H1 (cell line): ENCODE results near the gene IFNK. TPM values are rescaled to one million over a fixed set of nuclear protein-coding genes. Genes with fewer than 3 reads are reported as not detected.

Source experiments
- CTCF ChIA-PET: fragments of 300-600 bp; sonication (Branson Sonifier 250); formaldehyde crosslinking; loops from one replicate; lab custom pipeline; 2021; ENCODE audit not compliant: partially characterized antibody; lab: Charles Lee
- POLR2A ChIA-PET: fragments of 300-600 bp; sonication (Branson Sonifier 250); formaldehyde crosslinking; loops from one replicate; lab custom pipeline; 2021; ENCODE audit warnings: inconsistent platforms; ENCODE audit not compliant: partially characterized antibody; lab: Charles Lee
- DNase-seq, 2 experiments: peaks; one replicate each; pipeline versions ENCODE4 v3.0.0 to v3.0.0-alpha.2; 2010 to 2022; ENCODE audit warnings: low spot score in 2 of 2, low read depth in 1 of 2, mixed read lengths in 1 of 2
- FAIRE-seq: peaks from 2 replicates; lab custom pipeline; 2011; peaks lifted over from hg19 to GRCh38; lab: Jason Lieb, UNC
- H2AFZ ChIP-seq: 2 replicates; pipeline ENCODE4 v1.8.1; 2012; ENCODE audit warnings: low read length, inconsistent platforms
- H2AK5ac ChIP-seq: 2 replicates; pipeline ENCODE4 v1.6.1; 2013; ENCODE audit warnings: low read depth, low read length
- H2BK120ac ChIP-seq: replicated peaks from 2 replicates; pipeline ENCODE3; 2013; ENCODE audit warnings: low read depth, low read length, inconsistent platforms
- H2BK12ac ChIP-seq: 2 replicates; pipeline ENCODE4 v1.6.1; 2013; ENCODE audit warnings: low read depth, low read length
- H2BK15ac ChIP-seq: 2 replicates; pipeline ENCODE4 v1.6.1; 2013; ENCODE audit warnings: low read length
- H2BK20ac ChIP-seq: 2 replicates; pipeline ENCODE4 v1.6.1; 2013; ENCODE audit warnings: low read length
- H2BK5ac ChIP-seq: 2 replicates; pipeline ENCODE4 v1.6.1; 2013; ENCODE audit warnings: low read depth, low read length
- H3K14ac ChIP-seq: 2 replicates; pipeline ENCODE4 v1.6.1; 2013; ENCODE audit warnings: inconsistent platforms; ENCODE audit not compliant: insufficient read length
- H3K18ac ChIP-seq: 2 replicates; pipeline ENCODE4 v1.6.1; 2013; ENCODE audit warnings: low read length; ENCODE audit errors: extremely low read depth
- H3K23ac ChIP-seq: 2 replicates; pipeline ENCODE4 v1.6.1; 2013; ENCODE audit warnings: inconsistent platforms; ENCODE audit not compliant: insufficient read length
- H3K23me2 ChIP-seq: 2 replicates; pipeline ENCODE4 v1.6.1; 2013; ENCODE audit warnings: low read depth, low read length
- H3K27ac ChIP-seq: 2 replicates; pipeline ENCODE4 v1.6.1; 2011; ENCODE audit warnings: low read depth, low read length, inconsistent platforms
- H3K27me3 ChIP-seq, 4 experiments: replicated peaks in 1 of 4; 1 replicate in 1 of 4; 2 replicates in 3 of 4; pipeline versions ENCODE4 v1.6.1 to v1.8.1; 2011 to 2013; ENCODE audit warnings: low read length in 3 of 4, mild to moderate bottlenecking in 3 of 4, inconsistent platforms in 2 of 4, mixed read lengths in 2 of 4, moderate library complexity in 1 of 4; ENCODE audit not compliant: control insufficient read depth in 3 of 4, insufficient read depth in 3 of 4; ENCODE audit errors: extremely low read depth in 1 of 4
- H3K36me3 ChIP-seq, 4 experiments: 2 replicates each; pipeline versions ENCODE4 v1.6.1 to v1.8.1; 2011 to 2013; ENCODE audit warnings: mild to moderate bottlenecking in 4 of 4, low read length in 3 of 4, moderate library complexity in 2 of 4, control low read depth in 1 of 4, inconsistent platforms in 1 of 4; ENCODE audit not compliant: insufficient read depth in 4 of 4, control insufficient read depth in 2 of 4
- H3K4ac ChIP-seq: replicated peaks from 2 replicates; pipeline ENCODE3; 2013; ENCODE audit warnings: low read length, low read depth, mixed read lengths, inconsistent platforms; ENCODE audit not compliant: insufficient read length
- H3K4me1 ChIP-seq, 4 experiments: replicated peaks in 1 of 4; 1 replicate in 1 of 4; 2 replicates in 3 of 4; pipeline versions ENCODE4 v1.6.1 to v1.8.1; 2011 to 2013; ENCODE audit warnings: low read length in 3 of 4, inconsistent platforms in 2 of 4, mixed read lengths in 1 of 4; ENCODE audit not compliant: insufficient read depth in 4 of 4, control insufficient read depth in 3 of 4
- H3K4me2 ChIP-seq, 2 experiments: 2 replicates each; pipeline versions ENCODE4 v1.6.1 to v1.8.1; 2011 to 2013; ENCODE audit warnings: low read depth in 2 of 2, low read length in 2 of 2, control low read depth in 1 of 2, inconsistent platforms in 1 of 2, mild to moderate bottlenecking in 1 of 2; ENCODE audit not compliant: insufficient read depth in 1 of 2
- H3K4me3 ChIP-seq, 4 experiments: fragments of 200-600, 300-600 bp in 1 of 4; sonication (generic), shearing (Covaris generic), sonication (Bioruptor Twin) in 1 of 4; 2 replicates each; pipeline versions ENCODE4 v1.5.1 to v1.8.1; 2011 to 2016; ENCODE audit warnings: low read length in 4 of 4, low read depth in 3 of 4, control low read depth in 2 of 4, inconsistent platforms in 2 of 4, mild to moderate bottlenecking in 2 of 4, mixed read lengths in 1 of 4, moderate library complexity in 1 of 4; ENCODE audit not compliant: insufficient read depth in 2 of 4; ENCODE audit errors: extremely low read depth in 1 of 4
- H3K56ac ChIP-seq: replicated peaks from 2 replicates; pipeline ENCODE3; 2013; ENCODE audit warnings: low read depth, mild to moderate bottlenecking, mixed read lengths, low read length, inconsistent platforms; ENCODE audit not compliant: insufficient read length
- H3K79me1 ChIP-seq: 2 replicates; pipeline ENCODE4 v1.6.1; 2013; ENCODE audit warnings: low read depth, low read length, control low read depth
- H3K79me2 ChIP-seq, 2 experiments: 2 replicates each; pipeline versions ENCODE4 v1.6.1 to v1.8.1; 2012 to 2013; ENCODE audit warnings: low read length in 2 of 2, mild to moderate bottlenecking in 2 of 2, inconsistent platforms in 1 of 2; ENCODE audit not compliant: insufficient read depth in 2 of 2, control insufficient read depth in 1 of 2
- H3K9ac ChIP-seq, 4 experiments: replicated peaks in 1 of 4; 1 replicate in 1 of 4; 2 replicates in 3 of 4; pipeline versions ENCODE4 v1.6.1 to v1.8.1; 2011 to 2013; ENCODE audit warnings: low read depth in 3 of 4, low read length in 3 of 4, control low read depth in 2 of 4, mild to moderate bottlenecking in 2 of 4, moderate library complexity in 2 of 4, inconsistent platforms in 1 of 4; ENCODE audit errors: extremely low read depth in 1 of 4
- H3K9me3 ChIP-seq, 2 experiments: 2 replicates each; pipeline versions ENCODE4 v1.6.1 to v1.8.1; 2012 to 2013; ENCODE audit warnings: mild to moderate bottlenecking in 2 of 2, moderate library complexity in 2 of 2, control low read depth in 1 of 2, inconsistent platforms in 1 of 2, low read depth in 1 of 2, low read length in 1 of 2, mixed read lengths in 1 of 2; ENCODE audit not compliant: insufficient read depth in 2 of 2
- H4K20me1 ChIP-seq, 2 experiments: replicated peaks in 1 of 2; 2 replicates each; pipeline versions ENCODE3 to v1.8.1; 2011 to 2013; ENCODE audit warnings: inconsistent platforms in 2 of 2, low read length in 2 of 2, mild to moderate bottlenecking in 1 of 2; ENCODE audit not compliant: insufficient read depth in 2 of 2, control insufficient read depth in 1 of 2
- H4K5ac ChIP-seq: 2 replicates; pipeline ENCODE4 v1.6.1; 2013; ENCODE audit warnings: low read length, low read depth, mixed read lengths, inconsistent platforms; ENCODE audit not compliant: insufficient read length
- H4K8ac ChIP-seq: 2 replicates; pipeline ENCODE4 v1.8.0; 2013; ENCODE audit warnings: mild to moderate bottlenecking, moderate library complexity, low read length, inconsistent platforms; ENCODE audit not compliant: insufficient read depth; ENCODE audit errors: extremely low read depth
- H4K91ac ChIP-seq: replicated peaks from 2 replicates; pipeline ENCODE3; 2013; ENCODE audit warnings: low read length, mixed read lengths, inconsistent platforms; ENCODE audit not compliant: insufficient read length
- BACH1 ChIP-seq: IDR thresholded peaks from 2 replicates; pipeline ENCODE4 v1.6.1; 2012; ENCODE audit warnings: low read length, improper control_type of control experiment
- MAFK ChIP-seq: IDR thresholded peaks from 2 replicates; pipeline ENCODE4 v1.6.1; 2012; ENCODE audit warnings: low read depth, mild to moderate bottlenecking, improper control_type of control experiment, low read length
- NANOG ChIP-seq: IDR thresholded peaks from 2 replicates; pipeline ENCODE4 v1.6.1; 2011; ENCODE audit warnings: low read length, low read depth, mild to moderate bottlenecking, inconsistent platforms; ENCODE audit not compliant: insufficient read depth, poor library complexity, severe bottlenecking
- NRF1 ChIP-seq: IDR thresholded peaks from 2 replicates; pipeline ENCODE4 v1.6.1; 2011; ENCODE audit warnings: mild to moderate bottlenecking, low read depth, low read length, improper control_type of control experiment
- POLR2A ChIP-seq, 2 experiments: IDR thresholded peaks; 1 replicate in 1 of 2; 2 replicates in 1 of 2; pipeline ENCODE4 v1.6.1; 2011; ENCODE audit warnings: low read depth in 2 of 2, low read length in 2 of 2, mild to moderate bottlenecking in 2 of 2; ENCODE audit errors: control extremely low read depth in 1 of 2
- POU5F1 ChIP-seq: IDR thresholded peaks from 2 replicates; pipeline ENCODE4 v1.6.1; 2011; ENCODE audit warnings: low read depth, mild to moderate bottlenecking, low read length, moderate library complexity
- RXRA ChIP-seq: IDR thresholded peaks from 2 replicates; pipeline ENCODE4 v1.6.1; 2011; ENCODE audit warnings: low read depth, mild to moderate bottlenecking, low read length, moderate library complexity; ENCODE audit not compliant: insufficient read depth
- SAP30 ChIP-seq: fragments of 300-600 bp; sonication (generic); IDR thresholded peaks from 2 replicates; pipeline ENCODE4 v1.7.1; 2012; ENCODE audit warnings: low read length, moderate library complexity, mild to moderate bottlenecking, inconsistent platforms; ENCODE audit not compliant: insufficient read depth, insufficient replicate concordance
- SP2 ChIP-seq: IDR thresholded peaks from 2 replicates; pipeline ENCODE4 v1.6.1; 2012; ENCODE audit warnings: mild to moderate bottlenecking, low read length, inconsistent platforms
- SP4 ChIP-seq: IDR thresholded peaks from 2 replicates; pipeline ENCODE4 v1.6.1; 2012; ENCODE audit warnings: low read length, inconsistent platforms
- TEAD4 ChIP-seq: IDR thresholded peaks from 2 replicates; pipeline ENCODE4 v1.6.1; 2012; ENCODE audit warnings: low read depth, low read length, inconsistent platforms, mixed read lengths
- WGBS, 2 experiments: shearing (Covaris generic) in 1 of 2; methylation state at CpG; one replicate each; pipeline versions ENCODE4 v1.1.6 to v1.1.7; 2013 to 2015; ENCODE audit warnings: low lambda C conversion rate in 2 of 2, mixed read lengths in 2 of 2, inconsistent platforms in 1 of 2, low coverage in 1 of 2, missing lambda C conversion rate in 1 of 2; ENCODE audit not compliant: insufficient replicate concordance in 2 of 2, insufficient coverage in 1 of 2, insufficient read length in 1 of 2; ENCODE audit errors: extremely low coverage in 1 of 2, missing lambda C conversion rate in 1 of 2; 5-methylcytosine and 5-hydroxymethylcytosine counted together
- polyA plus RNA-seq, 7 experiments: library from polyadenylated mRNA; depleted of rRNA in 3 of 7; stranded (reverse) in 5 of 7; unstranded in 2 of 7; fragments of >200 nt in 5 of 7; fragments of 200-250 nt in 2 of 7; gene quantifications; 1 replicate in 5 of 7; 2 replicates in 1 of 7; 4 replicates in 1 of 7; pipeline versions ENCODE4 v1.2.1 to v1.2.3, GENCODE V29; 2011 to 2013; ENCODE audit warnings: missing spikeins in 2 of 7, mixed read lengths in 2 of 7
- total RNA-seq: library from RNA; stranded (reverse); fragmentation: NEBNext Ultra II Directional; extraction: Animal tissue kit (Norgen Biotek cat#: 25700); gene quantifications from 2 replicates; pipeline ENCODE4 v1.2.1, GENCODE V29; 2021

Gene IFNK
- total and polyA plus RNA-seq, 2 of the 8 experiments (the other 6 are each of a cell fraction or from before 2014, with no cell fraction given), result not detected

- no peak overlapping the region for H2BK12ac ChIP-seq
- DNase-seq, result no peak
- H3K27me3 ChIP-seq, result no peaks in the 10 kb centered on the region
- no peak overlapping the region for H3K4me2 ChIP-seq
- H3K9me3 ChIP-seq, result no peaks in the 10 kb centered on the region
- H3K4ac ChIP-seq, result no peak overlapping the region
- POLR2A ChIA-PET, result interaction anchor here (1.0 kb wide), 1 partner anchor 9 kb away, joined by 3 read pairs; no protein-coding TSS in a partner anchor
- no peak overlapping the region for H3K14ac ChIP-seq
- H2AK5ac ChIP-seq, result no peak overlapping the region
- H3K23ac ChIP-seq, result no peak overlapping the region
- TF ChIP-seq SP4, result no peak
- TF ChIP-seq MAFK, result no peak
- TF ChIP-seq SAP30, result no peak
- no peak for TF ChIP-seq SP2
- no peak for TF ChIP-seq RXRA
- no peak for TF ChIP-seq TEAD4
- TF ChIP-seq BACH1, result no peak
- TF ChIP-seq NANOG, result no peak
- TF ChIP-seq POU5F1, result no peak
- TF ChIP-seq POLR2A (IDR thresholded peaks at IDR 0.05; ENCODE audit: control extremely low read depth in 1 of 2, low read depth in 2 of 2, low read length in 2 of 2), result no peak
- TF ChIP-seq NRF1, result no peak
- H3K36me3 ChIP-seq, result peaks cover 0 to 69% (median 12%) of the 10 kb centered on the region in 4 experiments; a peak in 6 of 8 replicates
- no peak overlapping the region for H3K27ac ChIP-seq
- H3K56ac ChIP-seq, result no peak overlapping the region
- no peaks in the 10 kb centered on the region for H3K79me2 ChIP-seq
- no peak overlapping the region for H3K4me3 ChIP-seq
- no peak overlapping the region for H2BK120ac ChIP-seq
- 95% methylated on average over 3 of the region's 3 CpGs; no CpG with 5 or more reads in 1 of the 2 experiments for WGBS, 2 experiments
- H3K18ac ChIP-seq, result no peak overlapping the region
- H4K20me1 ChIP-seq, result no peaks in the 10 kb centered on the region
- no peak overlapping the region for H2BK20ac ChIP-seq
- no peak overlapping the region for H4K8ac ChIP-seq
- no peak overlapping the region for H2BK5ac ChIP-seq
- no peak overlapping the region for H4K91ac ChIP-seq
- H3K79me1 ChIP-seq, result no peaks in the 10 kb centered on the region
- no peaks in the 10 kb centered on the region for H3K23me2 ChIP-seq
- H3K9ac ChIP-seq, result no peak overlapping the region
- H2BK15ac ChIP-seq, result no peak overlapping the region
- H3K4me1 ChIP-seq, result no peaks in the 10 kb centered on the region
- CTCF ChIA-PET, result interaction anchor here (1.2 kb wide), 1 partner anchor 502 kb away, joined by 4 read pairs; no protein-coding TSS in a partner anchor
- H2AFZ ChIP-seq, result no peak overlapping the region
- FAIRE-seq, result no peak
- H4K5ac ChIP-seq, result no peak overlapping the region
Measured at GRCh38 chr9:27561685-27562084, 37.6 kb downstream of the IFNK start.
